Activated T-cell treated with anti-CD3 and anti-CD28 coated beads, Interleukin-2, amount 50 U/mL, for 24 hours (primary cell): ENCODE measurements around the gene RPP40.

Source experiments
- DNase-seq: peaks from one replicate; pipeline ENCODE4 v3.0.0-alpha.2; 2020
- H3K27ac Mint-ChIP-seq: 2 replicates; pipeline ENCODE4 v1.8.0; 2020; ENCODE audit warnings: mild to moderate bottlenecking, mixed read lengths
- H3K27me3 Mint-ChIP-seq: 2 replicates; pipeline ENCODE4 v1.8.0; 2020; ENCODE audit warnings: mixed read lengths
- H3K36me3 Mint-ChIP-seq: 2 replicates; pipeline ENCODE4 v1.8.0; 2020; ENCODE audit warnings: low read depth, mixed read lengths
- H3K4me1 Mint-ChIP-seq: 2 replicates; pipeline ENCODE4 v1.8.0; 2020; ENCODE audit warnings: low read depth, mixed read lengths
- H3K4me3 Mint-ChIP-seq: 2 replicates; pipeline ENCODE4 v1.8.0; 2020; ENCODE audit warnings: mild to moderate bottlenecking, moderate library complexity, mixed read lengths
- H3K9me3 Mint-ChIP-seq: 2 replicates; pipeline ENCODE4 v1.8.0; 2020; ENCODE audit warnings: mixed read lengths

Gene RPP40

DNA sequence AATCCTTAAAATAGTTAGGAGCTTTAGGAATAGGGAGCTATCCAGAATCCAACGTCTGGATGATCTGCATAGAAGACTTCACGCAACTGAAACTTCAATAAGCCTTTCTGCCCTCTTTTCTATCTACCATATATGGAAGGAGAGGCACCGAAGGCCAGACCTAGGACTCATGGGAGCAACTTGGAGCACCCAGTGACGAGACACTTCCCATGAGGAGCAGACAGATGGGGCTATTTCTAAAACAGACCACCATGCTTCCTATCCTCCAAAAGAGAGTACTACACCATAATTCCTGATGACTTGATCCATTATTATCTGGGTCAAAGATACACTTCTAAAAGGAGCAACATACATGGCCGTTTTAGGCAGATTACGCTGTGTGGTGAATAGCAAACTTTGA is 6.0 kb downstream of the RPP40 start:
- Mint-ChIP-seq H3K9me3 (no peaks in the 10 kb centered on the region), H3K4me3 (no peak overlapping the region), H3K36me3 (peaks cover 87% of the 10 kb centered on the region)

GRCh38 chr6:4994741-4995140 is 9.1 kb downstream of the RPP40 start:
- H3K4me3 Mint-ChIP-seq = no peak overlapping the region
- DNase-seq = no peak
- no peaks in the 10 kb centered on the region for H3K27me3 Mint-ChIP-seq
- H3K9me3 Mint-ChIP-seq = no peaks in the 10 kb centered on the region
- H3K36me3 Mint-ChIP-seq = peaks cover 90% of the 10 kb centered on the region
- H3K4me1 Mint-ChIP-seq = no peaks in the 10 kb centered on the region
- no peak overlapping the region for H3K27ac Mint-ChIP-seq

More for the DNA sequence above, 6.0 kb downstream of the RPP40 start:
- DNase-seq = no peak
- Mint-ChIP-seq H3K27me3 (no peaks in the 10 kb centered on the region), H3K27ac (no peak overlapping the region), H3K4me1 (peaks cover 9% of the 10 kb centered on the region)

DNA sequence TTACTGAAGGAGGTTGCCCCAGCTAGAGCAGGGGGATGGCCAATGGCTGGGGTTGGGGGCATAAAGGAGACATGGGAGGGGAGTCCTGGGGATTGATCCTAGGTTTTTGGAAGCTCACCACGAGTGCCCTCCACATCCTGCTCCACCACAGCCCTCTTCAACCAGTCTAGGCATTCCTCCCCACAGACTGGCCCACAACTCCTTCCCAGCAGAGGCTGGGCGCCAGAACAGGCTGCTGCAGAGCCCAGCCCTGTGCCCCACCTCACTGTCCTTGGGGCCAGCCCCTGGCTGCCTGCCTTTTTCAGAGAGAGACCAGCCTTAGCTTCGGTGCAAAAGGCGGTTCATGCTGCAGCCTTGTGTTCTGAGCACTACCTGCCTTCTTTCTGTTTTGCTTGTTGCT is 16.4 kb downstream of the RPP40 start:
- Mint-ChIP-seq H3K36me3 (peaks cover 23% of the 10 kb centered on the region), H3K27me3 (no peaks in the 10 kb centered on the region), H3K4me3 (no peak overlapping the region), H3K9me3 (no peaks in the 10 kb centered on the region), H3K27ac (no peak overlapping the region), H3K4me1 (no peaks in the 10 kb centered on the region)
- no peak for DNase-seq

DNA sequence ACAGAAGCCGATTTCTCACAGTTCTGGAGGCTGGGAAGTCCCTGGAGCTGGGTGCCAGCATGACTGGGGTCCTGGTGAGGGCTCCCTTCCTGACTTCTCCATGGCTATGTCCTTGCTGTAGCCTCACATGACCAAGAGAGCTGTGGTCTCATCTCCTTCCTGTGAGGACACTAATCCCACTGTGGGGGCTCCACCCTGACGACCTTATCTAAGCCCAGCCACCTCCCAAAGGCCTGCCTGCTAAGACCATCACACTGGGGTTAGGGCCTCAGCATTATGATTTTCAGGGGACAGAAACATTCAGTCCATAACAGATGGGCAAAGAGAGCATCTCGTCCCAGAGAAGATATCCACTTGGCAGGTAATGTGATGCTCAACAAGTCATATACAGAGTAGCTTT is 16.8 kb downstream of the RPP40 start:
- Mint-ChIP-seq H3K27ac (no peak overlapping the region), H3K4me3 (no peak overlapping the region), H3K4me1 (no peaks in the 10 kb centered on the region), H3K9me3 (no peaks in the 10 kb centered on the region), H3K27me3 (no peaks in the 10 kb centered on the region), H3K36me3 (peaks cover 19% of the 10 kb centered on the region)
- no peak for DNase-seq

- Mint-ChIP-seq H3K36me3 (no peaks in the 10 kb centered on the region), H3K9me3 (peaks cover 10% of the 10 kb centered on the region), H3K4me1 (no peaks in the 10 kb centered on the region), H3K27ac (no peak overlapping the region), H3K4me3 (no peak overlapping the region), H3K27me3 (no peaks in the 10 kb centered on the region)
- no peak for DNase-seq
Measured at GRCh38 chr6:4983322-4983721, 20.5 kb downstream of the RPP40 start.

DNA sequence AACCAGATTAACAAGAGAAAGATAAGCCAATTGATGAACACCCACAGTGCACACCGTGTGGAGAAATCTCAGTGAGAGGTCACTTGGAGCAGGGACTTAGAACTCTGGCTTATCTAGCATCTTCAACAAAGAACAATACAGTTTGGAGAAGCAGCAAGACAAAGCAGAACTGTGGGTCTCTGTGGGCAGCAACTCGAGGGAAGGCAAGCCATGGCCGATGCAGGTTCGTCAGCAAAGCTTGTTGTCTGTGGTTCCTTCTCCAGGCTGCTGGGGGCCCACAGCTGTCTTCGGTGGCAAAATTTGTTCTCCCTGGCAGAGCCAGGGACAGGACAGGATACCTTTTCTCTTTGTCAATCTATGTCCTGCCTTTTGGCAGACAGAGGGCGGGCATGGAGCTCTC is 22.1 kb downstream of the RPP40 start:
- Mint-ChIP-seq H3K9me3 (peaks cover 20% of the 10 kb centered on the region), H3K27ac (no peak overlapping the region), H3K4me1 (no peaks in the 10 kb centered on the region), H3K27me3 (peaks cover 9% of the 10 kb centered on the region), H3K36me3 (no peaks in the 10 kb centered on the region), H3K4me3 (no peak overlapping the region)
- no peak for DNase-seq

DNA sequence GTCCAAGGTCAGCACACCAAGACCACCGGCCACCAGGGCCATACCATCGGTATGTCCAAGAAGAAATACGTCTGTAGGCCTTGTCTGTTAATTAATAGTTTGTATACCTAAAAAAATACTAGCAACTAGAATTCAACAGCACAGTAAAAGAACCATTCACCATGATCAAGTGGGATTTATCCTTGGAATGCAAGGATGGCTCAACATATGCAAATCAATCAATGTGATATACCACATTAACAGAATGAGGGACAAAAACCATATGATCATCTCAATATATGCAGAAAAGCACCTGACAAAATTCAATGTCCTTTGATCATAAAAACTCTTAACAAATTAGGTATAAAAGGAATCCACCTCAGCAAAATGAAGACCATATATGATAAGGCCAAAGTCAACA is 24.4 kb downstream of the RPP40 start:
- Mint-ChIP-seq H3K27ac (no peak overlapping the region), H3K36me3 (no peaks in the 10 kb centered on the region), H3K9me3 (peaks cover 25% of the 10 kb centered on the region), H3K4me3 (no peak overlapping the region), H3K4me1 (no peaks in the 10 kb centered on the region), H3K27me3 (peaks cover 9% of the 10 kb centered on the region)
- DNase-seq = no peak

- H3K27ac Mint-ChIP-seq = no peak overlapping the region
- no peaks in the 10 kb centered on the region for H3K4me1 Mint-ChIP-seq
- peaks cover 11% of the 10 kb centered on the region for H3K27me3 Mint-ChIP-seq
- peaks cover 25% of the 10 kb centered on the region for H3K9me3 Mint-ChIP-seq
- no peaks in the 10 kb centered on the region for H3K36me3 Mint-ChIP-seq
- no peak overlapping the region for H3K4me3 Mint-ChIP-seq
- DNase-seq = no peak
Measured at GRCh38 chr6:4977468-4977867, 26.4 kb downstream of the RPP40 start.

DNA sequence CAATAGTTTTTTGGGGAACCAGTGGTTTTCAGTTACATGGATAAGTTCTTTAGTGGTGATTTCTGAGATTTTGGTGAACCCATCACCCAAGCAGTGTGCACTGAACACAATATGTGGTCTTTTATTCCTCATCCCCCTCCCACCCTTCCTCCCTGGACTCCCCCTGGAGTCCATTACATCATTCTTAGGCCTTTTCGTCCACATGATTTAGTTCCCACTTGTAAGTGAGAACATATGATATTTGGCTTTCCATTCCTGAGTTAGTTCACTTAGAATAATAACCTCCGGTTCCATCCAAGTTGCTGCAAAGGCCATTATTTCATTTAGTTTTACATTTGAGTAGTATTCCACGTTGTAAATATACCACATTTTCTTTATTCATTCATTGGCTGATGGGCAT is 28.3 kb downstream of the RPP40 start:
- Mint-ChIP-seq H3K4me3 (no peak overlapping the region), H3K4me1 (no peaks in the 10 kb centered on the region), H3K27me3 (peaks cover 18% of the 10 kb centered on the region), H3K36me3 (no peaks in the 10 kb centered on the region), H3K9me3 (peaks cover 23% of the 10 kb centered on the region), H3K27ac (no peak overlapping the region)
- DNase-seq = no peak

- Mint-ChIP-seq H3K27me3 (peaks cover 18% of the 10 kb centered on the region), H3K9me3 (peaks cover 19% of the 10 kb centered on the region), H3K36me3 (no peaks in the 10 kb centered on the region), H3K4me3 (no peak overlapping the region), H3K4me1 (no peaks in the 10 kb centered on the region), H3K27ac (no peak overlapping the region)
- no peak for DNase-seq
Measured at GRCh38 chr6:4974962-4975361, 28.9 kb downstream of the RPP40 start.

DNA sequence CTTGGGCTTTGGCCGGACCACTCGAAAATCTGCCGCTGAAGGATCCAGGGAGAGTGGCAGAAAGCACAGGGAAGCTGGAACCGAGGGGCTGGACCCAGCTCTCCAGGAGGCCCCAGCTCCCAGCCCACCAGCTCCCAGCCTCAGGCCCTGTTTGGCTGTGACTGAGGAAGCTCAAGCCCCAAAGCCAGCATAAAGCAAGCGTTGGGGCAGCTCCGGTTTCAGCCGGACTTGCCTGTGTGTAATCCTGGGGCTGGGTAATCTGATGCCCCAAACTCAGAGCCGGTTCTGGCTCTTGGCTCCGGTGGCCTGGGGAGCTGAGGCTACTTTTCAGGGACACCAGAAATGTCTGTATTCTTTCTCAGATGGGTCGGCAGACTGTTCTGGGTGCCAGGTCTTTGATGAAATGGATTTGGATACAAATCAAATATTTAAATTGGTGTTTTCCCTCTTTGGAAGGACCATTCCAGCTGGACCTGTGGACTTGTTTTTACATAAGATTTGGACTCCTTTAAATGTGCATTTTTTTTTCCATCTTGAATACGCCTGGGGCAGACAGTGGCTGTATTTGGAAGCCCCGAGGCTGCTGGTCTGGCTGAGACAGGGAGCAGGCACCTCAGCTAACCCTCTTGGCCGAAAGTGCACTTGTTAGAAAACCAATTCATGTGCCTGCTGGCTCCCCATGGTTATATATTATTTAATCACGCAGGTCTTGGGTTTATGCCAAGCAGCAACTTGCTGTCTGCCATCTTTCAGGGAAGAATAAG is 29.7 kb downstream of the RPP40 start:
- no peak overlapping the region for H3K27ac Mint-ChIP-seq
- H3K27me3 Mint-ChIP-seq = peaks cover 18% of the 10 kb centered on the region
- H3K9me3 Mint-ChIP-seq = peaks cover 15% of the 10 kb centered on the region
- no peak for DNase-seq
- H3K4me3 Mint-ChIP-seq = no peak overlapping the region
- H3K4me1 Mint-ChIP-seq = no peaks in the 10 kb centered on the region
- no peaks in the 10 kb centered on the region for H3K36me3 Mint-ChIP-seq

DNA sequence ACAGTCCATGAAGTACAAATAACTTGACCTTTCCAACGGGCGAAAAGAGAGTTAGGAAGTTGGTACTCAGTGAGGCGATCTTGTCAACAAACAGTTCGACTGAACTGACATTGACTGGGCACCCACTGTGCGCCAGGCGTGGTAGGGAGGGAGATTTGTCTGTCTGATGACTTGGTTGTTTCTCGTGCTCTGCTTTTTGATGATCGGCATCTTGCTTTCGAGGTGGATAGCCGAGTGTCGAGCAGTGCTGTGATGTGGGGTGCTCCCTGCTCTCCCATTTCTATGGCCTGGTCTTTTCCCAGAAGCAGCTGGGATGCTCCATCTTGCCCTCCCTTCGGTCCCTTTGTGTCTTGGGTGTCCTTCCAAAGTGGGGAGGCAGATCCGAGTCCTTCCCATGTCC is 30.4 kb downstream of the RPP40 start:
- H3K9me3 Mint-ChIP-seq = peaks cover 15% of the 10 kb centered on the region
- H3K27me3 Mint-ChIP-seq = peaks cover 18% of the 10 kb centered on the region
- no peaks in the 10 kb centered on the region for H3K36me3 Mint-ChIP-seq
- no peak overlapping the region for H3K4me3 Mint-ChIP-seq
- DNase-seq = no peak
- H3K4me1 Mint-ChIP-seq = no peaks in the 10 kb centered on the region
- H3K27ac Mint-ChIP-seq = no peak overlapping the region

DNA sequence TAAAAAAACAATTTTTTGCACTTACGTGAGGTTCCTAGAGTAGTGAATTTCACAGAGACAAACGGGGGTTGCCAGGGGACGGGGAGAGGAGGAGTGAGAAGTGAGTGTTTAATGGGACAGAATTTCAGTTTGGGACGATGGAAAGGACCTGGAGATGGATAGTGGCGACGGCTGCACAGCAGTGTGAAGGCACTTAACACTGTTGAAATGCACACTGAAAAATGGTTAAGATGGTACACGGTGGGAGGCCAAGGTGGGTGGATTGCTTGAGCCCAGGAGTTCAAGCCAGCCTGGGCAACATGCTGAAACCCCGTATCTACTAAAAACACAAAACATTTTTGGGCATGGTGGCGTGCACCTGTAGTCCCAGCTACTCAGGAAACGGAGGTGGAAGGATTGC is 31.4 kb downstream of the RPP40 start:
- no peak for DNase-seq
- peaks cover 13% of the 10 kb centered on the region for H3K27me3 Mint-ChIP-seq
- H3K27ac Mint-ChIP-seq = no peak overlapping the region

GRCh38 chr6:4971851-4972250 is 32.0 kb downstream of the RPP40 start:
- Mint-ChIP-seq H3K27me3 (peaks cover 9% of the 10 kb centered on the region), H3K36me3 (no peaks in the 10 kb centered on the region), H3K4me3 (no peak overlapping the region), H3K4me1 (no peaks in the 10 kb centered on the region), H3K9me3 (peaks cover 6% of the 10 kb centered on the region), H3K27ac (no peak overlapping the region)
- DNase-seq = no peak

More for the DNA sequence above, 31.4 kb downstream of the RPP40 start:
- Mint-ChIP-seq H3K36me3 (no peaks in the 10 kb centered on the region), H3K4me3 (no peak overlapping the region), H3K4me1 (no peaks in the 10 kb centered on the region), H3K9me3 (peaks cover 10% of the 10 kb centered on the region)

DNA sequence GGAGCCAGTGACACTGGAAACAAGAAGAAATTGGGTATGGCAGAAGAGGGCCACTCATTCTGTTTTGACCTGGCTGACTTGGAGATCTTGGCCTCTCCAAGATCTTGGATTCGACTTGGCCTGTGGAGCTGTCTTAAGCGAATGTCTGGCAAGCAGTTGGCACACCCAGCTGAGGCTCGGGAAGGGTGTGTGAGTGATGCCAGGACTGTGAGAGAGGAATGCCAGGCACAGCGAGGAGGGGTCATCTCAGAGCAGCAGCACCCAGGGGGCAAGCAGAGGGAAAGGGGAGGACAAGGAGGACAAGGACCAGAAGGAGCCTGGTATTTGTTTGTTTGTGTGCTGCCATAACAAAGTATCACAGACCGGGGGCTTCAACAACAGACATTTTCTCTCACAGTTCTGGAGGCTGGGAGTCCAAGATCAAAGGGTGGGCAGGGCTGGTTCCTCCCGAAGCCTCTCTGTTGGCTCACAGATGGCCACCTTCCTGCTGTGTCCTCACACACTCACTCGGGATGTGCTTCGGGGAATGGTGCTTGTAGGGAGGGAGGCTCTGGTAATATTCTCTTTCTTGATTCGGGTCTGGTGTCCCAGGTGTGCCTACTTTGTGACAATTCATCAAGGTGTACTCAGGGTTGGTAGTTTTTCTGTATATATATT is 33.0 kb downstream of the RPP40 start:
- no peaks in the 10 kb centered on the region for H3K9me3 Mint-ChIP-seq
- H3K4me3 Mint-ChIP-seq = no peak overlapping the region
- H3K4me1 Mint-ChIP-seq = no peaks in the 10 kb centered on the region
- DNase-seq = no peak
- no peak overlapping the region for H3K27ac Mint-ChIP-seq
- peaks cover 9% of the 10 kb centered on the region for H3K27me3 Mint-ChIP-seq
- H3K36me3 Mint-ChIP-seq = no peaks in the 10 kb centered on the region
